ENCODE results near the gene ZNF626.

DNA sequence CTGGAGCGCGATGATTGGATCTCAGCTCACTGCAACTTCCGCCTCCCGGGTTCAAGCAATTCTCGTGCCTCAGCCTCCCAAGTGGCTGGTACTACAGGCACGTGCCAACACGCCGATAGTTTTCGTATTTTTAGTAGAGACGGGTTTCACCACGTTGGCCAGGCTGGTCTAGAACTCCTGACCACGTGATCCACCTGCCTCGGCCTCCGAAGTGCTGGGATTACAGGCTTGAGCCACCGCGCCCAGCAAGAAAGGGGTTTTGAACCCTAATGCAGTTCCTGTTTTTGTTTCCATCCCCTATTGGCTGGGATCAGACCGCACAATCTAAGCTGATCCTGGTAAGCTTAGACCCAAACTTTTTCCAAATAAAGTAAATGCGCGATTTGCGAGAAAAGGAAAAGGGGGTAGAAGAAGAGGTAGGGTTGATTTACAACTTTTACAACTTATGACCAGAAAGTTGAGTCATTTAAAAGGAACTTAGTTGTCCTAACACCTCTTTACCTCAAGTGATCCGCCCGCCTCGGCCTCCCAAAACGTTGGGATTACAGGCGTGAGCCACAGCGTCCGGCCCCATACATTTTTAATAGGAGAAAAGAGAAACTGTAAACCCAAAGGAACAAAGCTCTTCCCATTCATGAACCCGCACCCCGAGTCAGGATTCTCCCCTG is 764 bp downstream of the ZNF626 start:
- TF ChIP-seq, protein P1, sequence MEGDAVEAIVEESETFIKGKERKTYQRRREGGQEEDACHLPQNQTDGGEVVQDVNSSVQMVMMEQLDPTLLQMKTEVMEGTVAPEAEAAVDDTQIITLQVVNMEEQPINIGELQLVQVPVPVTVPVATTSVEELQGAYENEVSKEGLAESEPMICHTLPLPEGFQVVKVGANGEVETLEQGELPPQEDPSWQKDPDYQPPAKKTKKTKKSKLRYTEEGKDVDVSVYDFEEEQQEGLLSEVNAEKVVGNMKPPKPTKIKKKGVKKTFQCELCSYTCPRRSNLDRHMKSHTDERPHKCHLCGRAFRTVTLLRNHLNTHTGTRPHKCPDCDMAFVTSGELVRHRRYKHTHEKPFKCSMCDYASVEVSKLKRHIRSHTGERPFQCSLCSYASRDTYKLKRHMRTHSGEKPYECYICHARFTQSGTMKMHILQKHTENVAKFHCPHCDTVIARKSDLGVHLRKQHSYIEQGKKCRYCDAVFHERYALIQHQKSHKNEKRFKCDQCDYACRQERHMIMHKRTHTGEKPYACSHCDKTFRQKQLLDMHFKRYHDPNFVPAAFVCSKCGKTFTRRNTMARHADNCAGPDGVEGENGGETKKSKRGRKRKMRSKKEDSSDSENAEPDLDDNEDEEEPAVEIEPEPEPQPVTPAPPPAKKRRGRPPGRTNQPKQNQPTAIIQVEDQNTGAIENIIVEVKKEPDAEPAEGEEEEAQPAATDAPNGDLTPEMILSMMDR (IDR thresholded peaks at IDR 0.05) = no peak
- TF ChIP-seq POLR2A (IDR thresholded peaks at IDR 0.05) (no peak), EP300 (IDR thresholded peaks at IDR 0.05) (no peak)

Measured in ovary (tissue), 3 donors.